ENCODE data around the gene NOL3. TPM values are rescaled to one million over a fixed set of nuclear protein-coding genes. Genes with fewer than 3 reads are reported as not detected.

Gene NOL3
- total RNA-seq, 4 donors from 2014 or later, result 64.3 to 116 (median 90.5) TPM

- no peak overlapping the region for H3K27ac ChIP-seq
- TF ChIP-seq POLR2A (IDR thresholded peaks at IDR 0.05) (no peak), CTCF (IDR thresholded peaks at IDR 0.05) (no peak), EP300 (IDR thresholded peaks at IDR 0.05) (no peak), POLR2AphosphoS5 (IDR thresholded peaks at IDR 0.05) (no peak)
- no peaks in the 10 kb centered on the region for H3K9me3 ChIP-seq
- no peak for DNase-seq (ENCODE audit: low spot score in 2 of 2)
- peaks cover 43% of the 10 kb centered on the region for H3K4me1 ChIP-seq
- peak overlapping the region; percentile 83 for H3K4me3 ChIP-seq
- peaks cover 44% of the 10 kb centered on the region for H3K36me3 ChIP-seq
- no peaks in the 10 kb centered on the region for H3K27me3 ChIP-seq
Measured at GRCh38 chr16:67193536-67193935, 23.2 kb downstream of the NOL3 start.

DNA sequence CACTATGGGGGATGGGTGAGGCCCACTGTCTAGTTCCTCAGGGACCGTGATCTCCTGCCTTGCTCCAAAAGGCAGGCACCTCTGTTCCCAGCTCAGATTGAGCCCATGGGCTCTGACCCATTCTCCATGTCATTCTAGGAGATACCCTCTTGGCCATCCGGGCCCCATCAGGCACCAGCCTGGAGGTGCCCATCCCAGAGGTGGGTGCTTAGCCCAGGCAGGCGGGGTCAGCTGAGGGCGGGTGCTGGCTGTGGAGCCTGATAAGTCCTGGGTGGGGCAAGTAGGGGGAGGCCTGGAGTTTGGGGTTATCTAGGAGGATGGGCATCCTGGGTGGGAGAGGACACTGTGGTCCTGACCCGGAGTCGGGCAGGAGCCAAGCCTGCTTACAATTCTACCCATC, 23.9 kb downstream of the NOL3 start:
- Histone ChIP-seq H3K9me3 (no peaks in the 10 kb centered on the region), H3K27me3 (no peaks in the 10 kb centered on the region), H3K4me3 (no peak overlapping the region), H3K4me1 (peaks cover 50% of the 10 kb centered on the region), H3K27ac (no peak overlapping the region), H3K36me3 (peaks cover 44% of the 10 kb centered on the region)
- no peak for DNase-seq (ENCODE audit: low spot score in 2 of 2)
- TF ChIP-seq POLR2A (IDR thresholded peaks at IDR 0.05), result no peak
- no peak for TF ChIP-seq CTCF (IDR thresholded peaks at IDR 0.05)
- no peak for TF ChIP-seq EP300 (IDR thresholded peaks at IDR 0.05)
- no peak for TF ChIP-seq POLR2AphosphoS5 (IDR thresholded peaks at IDR 0.05)
- 84% methylated on average over 6 of the region's 6 CpGs for WGBS

DNA sequence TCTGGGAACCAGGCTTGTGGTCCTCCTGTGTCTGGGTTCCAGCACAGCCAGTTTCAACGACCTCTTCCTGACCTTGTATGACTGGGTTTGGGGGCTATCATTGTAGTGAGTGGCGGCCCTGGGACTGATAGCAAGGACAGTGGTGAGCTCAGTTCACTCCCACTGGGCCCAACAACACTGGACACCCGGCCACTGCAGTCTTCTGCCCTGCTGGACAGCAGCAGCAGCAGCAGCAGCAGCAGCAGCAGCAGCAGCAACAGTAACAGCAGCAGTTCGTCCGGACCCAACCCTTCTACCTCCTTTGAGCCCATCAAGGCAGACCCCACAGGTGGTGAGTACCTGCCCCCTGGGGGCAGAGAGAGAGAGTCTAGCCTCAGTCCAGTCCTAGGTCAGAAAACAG, 25.3 kb downstream of the NOL3 start:
- Histone ChIP-seq H3K4me1 (peaks cover 60% of the 10 kb centered on the region), H3K9me3 (no peaks in the 10 kb centered on the region), H3K4me3 (no peak overlapping the region), H3K27me3 (no peaks in the 10 kb centered on the region), H3K27ac (no peak overlapping the region), H3K36me3 (peaks cover 44% of the 10 kb centered on the region)
- TF ChIP-seq EP300 (IDR thresholded peaks at IDR 0.05) (no peak), POLR2AphosphoS5 (IDR thresholded peaks at IDR 0.05) (no peak), CTCF (IDR thresholded peaks at IDR 0.05) (no peak), POLR2A (IDR thresholded peaks at IDR 0.05) (no peak)
- 70% methylated on average over 2 of the region's 5 CpGs for WGBS
- DNase-seq (ENCODE audit: low spot score in 2 of 2), result no peak

DNA sequence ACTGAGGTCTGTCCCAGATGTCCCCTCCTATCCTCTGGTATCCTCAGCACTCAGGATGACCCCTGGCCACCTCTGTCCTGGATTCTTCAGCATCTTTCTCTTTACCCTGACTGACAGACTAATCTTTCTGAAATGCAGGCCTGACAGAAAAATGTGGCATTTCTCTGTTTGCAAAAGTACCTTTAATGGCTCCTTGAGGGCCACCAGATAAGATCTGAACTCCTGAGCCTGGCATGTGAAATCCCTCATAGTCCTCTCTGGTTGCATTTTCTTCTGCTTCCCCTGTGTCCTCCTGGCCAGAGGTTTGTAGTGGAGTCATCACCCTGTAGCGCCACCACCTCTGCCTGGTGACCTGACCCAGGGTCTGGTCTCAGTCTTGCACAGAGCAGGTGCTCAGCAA, 26.5 kb downstream of the NOL3 start:
- Histone ChIP-seq H3K27ac (no peak overlapping the region), H3K4me1 (peaks cover 53% of the 10 kb centered on the region), H3K36me3 (peaks cover 52% of the 10 kb centered on the region), H3K4me3 (no peak overlapping the region), H3K9me3 (no peaks in the 10 kb centered on the region), H3K27me3 (no peaks in the 10 kb centered on the region)
- TF ChIP-seq EP300 (IDR thresholded peaks at IDR 0.05) (no peak), POLR2AphosphoS5 (IDR thresholded peaks at IDR 0.05) (no peak), POLR2A (IDR thresholded peaks at IDR 0.05) (no peak), CTCF (IDR thresholded peaks at IDR 0.05) (no peak)
- no peak for DNase-seq (ENCODE audit: low spot score in 2 of 2)
- 100% methylated on average over 1 of the region's 1 CpG for WGBS

DNA sequence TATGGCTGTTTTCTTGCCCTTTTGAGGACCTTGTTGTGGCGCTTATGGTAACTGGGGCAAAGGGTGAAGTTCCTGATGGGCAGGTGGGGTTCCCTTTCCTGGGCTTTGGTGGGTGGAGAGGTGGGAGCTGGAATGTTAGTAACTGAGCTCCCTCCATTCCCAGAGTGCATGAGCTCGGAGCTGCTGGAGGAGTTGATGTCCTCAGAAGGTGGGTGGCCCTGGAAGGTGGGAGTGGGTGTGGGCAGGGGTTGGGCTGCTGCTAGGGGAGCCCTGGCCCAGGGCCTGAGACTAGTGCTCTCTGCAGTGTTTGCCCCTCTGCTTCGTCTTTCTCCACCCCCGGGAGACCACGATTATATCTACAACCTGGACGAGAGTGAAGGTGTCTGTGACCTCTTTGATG, 27.4 kb downstream of the NOL3 start:
- Histone ChIP-seq H3K27ac (no peak overlapping the region), H3K4me1 (peaks cover 49% of the 10 kb centered on the region)

More for the DNA sequence above, 27.4 kb downstream of the NOL3 start:
- WGBS, result 69% methylated on average over 6 of the region's 6 CpGs
- Histone ChIP-seq H3K4me3 (no peak overlapping the region), H3K36me3 (peaks cover 60% of the 10 kb centered on the region), H3K27me3 (no peaks in the 10 kb centered on the region), H3K9me3 (no peaks in the 10 kb centered on the region)
- no peak for DNase-seq (ENCODE audit: low spot score in 2 of 2)
- no peak for TF ChIP-seq POLR2A (IDR thresholded peaks at IDR 0.05)
- TF ChIP-seq CTCF (IDR thresholded peaks at IDR 0.05), result no peak
- no peak for TF ChIP-seq EP300 (IDR thresholded peaks at IDR 0.05)
- TF ChIP-seq POLR2AphosphoS5 (IDR thresholded peaks at IDR 0.05), result no peak

Data from suprapubic skin (tissue), 4 donors.